Vagina (tissue), 2 donors: Measurements from ENCODE around the gene CBX2.

Source experiments
- CTCF ChIP-seq, 3 experiments: fragments of 450-650 bp in 2 of 3; fragments of 200-600 bp in 1 of 3; sonication (generic) in 1 of 3; IDR thresholded peaks; one replicate each; pipeline ENCODE4 v1.5.1; 2017 to 2019; ENCODE audit warnings: antibody characterized with exemption in 3 of 3, mild to moderate bottlenecking in 2 of 3, moderate library complexity in 2 of 3
- POLR2A ChIP-seq, 2 donors: fragments of 450-650 bp; IDR thresholded peaks; one replicate each; pipeline ENCODE4 v1.6.1; 2017; ENCODE audit warnings: antibody characterized with exemption in 2 of 2, mild to moderate bottlenecking in 2 of 2, moderate library complexity in 2 of 2

GRCh38 chr17:79732254-79732653, 45.7 kb upstream of the CBX2 start:
- TF ChIP-seq CTCF (IDR thresholded peaks at IDR 0.05): no peak
- no peak for TF ChIP-seq POLR2A (IDR thresholded peaks at IDR 0.05)
